ENCODE results near the gene NPRL2. TPM values are rescaled to one million over a fixed set of nuclear protein-coding genes. Genes with fewer than 3 reads are reported as not detected.

NPRL2 gene
- total and polyA plus RNA-seq, 2 of the 13 experiments (the other 11 are each of a cell fraction or from before 2014, with no cell fraction given): 30.6 to 51.4 TPM

DNA sequence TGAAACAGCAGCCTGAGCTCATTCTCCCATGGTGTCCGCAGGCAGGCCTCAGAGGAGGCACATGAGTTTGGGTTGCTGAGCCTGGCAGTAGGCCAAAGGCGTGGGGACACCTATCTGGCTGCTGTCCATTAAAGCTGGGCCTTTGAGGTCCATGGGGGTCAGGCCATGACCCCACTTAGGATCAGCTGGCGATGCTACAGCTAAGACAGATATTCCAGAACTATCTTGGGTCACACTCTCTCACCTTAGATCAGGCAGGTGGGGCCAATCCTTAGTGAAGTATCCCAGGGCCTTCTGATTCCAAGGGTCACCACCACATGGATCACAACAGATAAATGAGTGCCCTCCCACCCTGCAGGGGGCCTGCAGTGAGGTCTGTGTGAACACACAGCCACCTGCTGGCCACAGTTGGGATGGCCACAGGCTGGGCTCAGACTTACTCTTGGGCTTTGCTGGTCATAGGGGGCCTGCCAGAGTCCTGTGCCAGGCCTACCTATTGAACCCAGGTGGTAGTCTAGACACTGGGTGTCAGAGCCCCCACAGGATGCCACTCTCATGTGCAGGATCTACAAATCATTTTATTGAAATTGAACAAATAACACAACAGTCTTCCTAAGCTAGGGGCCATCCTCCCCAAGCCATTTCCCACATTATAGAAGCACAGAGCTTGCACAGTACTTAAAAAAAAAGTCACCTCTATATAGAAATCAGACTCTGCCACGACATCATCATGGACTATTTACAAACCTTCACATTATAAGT, 26.0 kb downstream of the NPRL2 start (continued):
- TF ChIP-seq TFDP1 (CRISPR knock-in tag; IDR thresholded peaks at IDR 0.05; ENCODE audit: borderline replicate concordance) (no peak), PHF5A (CRISPR knock-in tag; IDR thresholded peaks at IDR 0.05; ENCODE audit: low read depth, unreplicated experiment) (peak; percentile 57), KDM5B (CRISPR knock-in tag; IDR thresholded peaks at IDR 0.05; ENCODE audit: borderline replicate concordance) (peak; percentile 57; the same call in 1 of the 2 replicates), MIER3 (CRISPR knock-in tag; IDR thresholded peaks at IDR 0.05; ENCODE audit: borderline replicate concordance) (peak; percentile 21; the same call in 1 of the 2 replicates), SUZ12 (IDR thresholded peaks at IDR 0.05; ENCODE audit: low read depth, low read length) (no peak), ZNF687 (CRISPR knock-in tag; IDR thresholded peaks at IDR 0.05) (peak; percentile 75), CREM (IDR thresholded peaks at IDR 0.05) (no peak), CREM (CRISPR knock-in tag; IDR thresholded peaks at IDR 0.05) (no peak), NR2C2 (CRISPR knock-in tag; IDR thresholded peaks at IDR 0.05; ENCODE audit: borderline replicate concordance) (peak; percentile 61; the same call in 1 of the 2 replicates), CERS6 (CRISPR knock-in tag; IDR thresholded peaks at IDR 0.05) (no peak), ZNF160 (CRISPR knock-in tag; IDR thresholded peaks at IDR 0.05) (no peak), ZNF362 (CRISPR knock-in tag; IDR thresholded peaks at IDR 0.05; ENCODE audit: borderline replicate concordance) (peak; percentile 47; the same call in 1 of the 2 replicates)
- TF ChIP-seq, protein P1, sequence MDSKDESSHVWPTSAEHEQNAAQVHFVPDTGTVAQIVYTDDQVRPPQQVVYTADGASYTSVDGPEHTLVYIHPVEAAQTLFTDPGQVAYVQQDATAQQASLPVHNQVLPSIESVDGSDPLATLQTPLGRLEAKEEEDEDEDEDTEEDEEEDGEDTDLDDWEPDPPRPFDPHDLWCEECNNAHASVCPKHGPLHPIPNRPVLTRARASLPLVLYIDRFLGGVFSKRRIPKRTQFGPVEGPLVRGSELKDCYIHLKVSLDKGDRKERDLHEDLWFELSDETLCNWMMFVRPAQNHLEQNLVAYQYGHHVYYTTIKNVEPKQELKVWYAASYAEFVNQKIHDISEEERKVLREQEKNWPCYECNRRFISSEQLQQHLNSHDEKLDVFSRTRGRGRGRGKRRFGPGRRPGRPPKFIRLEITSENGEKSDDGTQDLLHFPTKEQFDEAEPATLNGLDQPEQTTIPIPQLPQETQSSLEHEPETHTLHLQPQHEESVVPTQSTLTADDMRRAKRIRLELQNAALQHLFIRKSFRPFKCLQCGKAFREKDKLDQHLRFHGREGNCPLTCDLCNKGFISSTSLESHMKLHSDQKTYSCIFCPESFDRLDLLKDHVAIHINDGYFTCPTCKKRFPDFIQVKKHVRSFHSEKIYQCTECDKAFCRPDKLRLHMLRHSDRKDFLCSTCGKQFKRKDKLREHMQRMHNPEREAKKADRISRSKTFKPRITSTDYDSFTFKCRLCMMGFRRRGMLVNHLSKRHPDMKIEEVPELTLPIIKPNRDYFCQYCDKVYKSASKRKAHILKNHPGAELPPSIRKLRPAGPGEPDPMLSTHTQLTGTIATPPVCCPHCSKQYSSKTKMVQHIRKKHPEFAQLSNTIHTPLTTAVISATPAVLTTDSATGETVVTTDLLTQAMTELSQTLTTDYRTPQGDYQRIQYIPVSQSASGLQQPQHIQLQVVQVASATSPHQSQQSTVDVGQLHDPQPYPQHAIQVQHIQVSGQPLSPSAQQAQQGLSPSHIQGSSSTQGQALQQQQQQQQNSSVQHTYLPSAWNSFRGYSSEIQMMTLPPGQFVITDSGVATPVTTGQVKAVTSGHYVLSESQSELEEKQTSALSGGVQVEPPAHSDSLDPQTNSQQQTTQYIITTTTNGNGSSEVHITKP (CRISPR knock-in tag; IDR thresholded peaks at IDR 0.05; ENCODE audit: low read depth): 0 out of 2 replicates have a peak, but pooled peaks have one; percentile 76

Measured in HepG2 (cell line).